NCI-H526 (cell line): Measurements from ENCODE around the gene DCAF12.
"Not testable (repeated sequence)": the region's sequence is repeated elsewhere in the genome, so short reads cannot be mapped to it uniquely, and the experiment has no call there.

Source experiments
- DNase-seq, 2 experiments: peaks; one replicate each; lab custom pipeline; 2025; lab: John Stamatoyannopoulos, UW

The DCAF12 gene

GRCh38 chr9:34069831-34070230 lies 56.7 kb downstream of the DCAF12 start:
- DNase-seq = no peak

DNA sequence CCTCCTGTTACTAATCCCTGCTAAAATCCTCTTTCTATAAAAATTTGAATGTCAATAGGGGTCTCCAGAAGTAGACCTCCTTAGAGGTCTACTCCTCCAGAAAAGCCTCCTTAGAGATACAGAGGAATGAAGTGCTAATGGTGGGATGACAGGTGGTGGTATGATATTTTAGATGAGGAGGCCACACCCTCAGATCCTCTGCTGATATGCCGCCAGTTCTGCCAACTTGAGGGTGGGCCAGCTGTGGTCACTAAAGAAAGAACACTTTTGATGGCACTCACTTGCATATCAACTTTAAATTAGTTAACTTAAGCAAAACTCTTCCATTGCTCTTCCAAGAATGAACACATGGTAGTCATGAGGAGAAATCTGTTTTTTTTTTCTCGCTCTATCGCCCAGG lies 61.0 kb downstream of the DCAF12 start:
- no peak for DNase-seq

- no peak for DNase-seq
These were observed 66.5 kb downstream of the DCAF12 start for GRCh38 chr9:34059954-34060353.

GRCh38 chr9:34059281-34059680 lies 67.2 kb downstream of the DCAF12 start:
- DNase-seq = no peak

DNA sequence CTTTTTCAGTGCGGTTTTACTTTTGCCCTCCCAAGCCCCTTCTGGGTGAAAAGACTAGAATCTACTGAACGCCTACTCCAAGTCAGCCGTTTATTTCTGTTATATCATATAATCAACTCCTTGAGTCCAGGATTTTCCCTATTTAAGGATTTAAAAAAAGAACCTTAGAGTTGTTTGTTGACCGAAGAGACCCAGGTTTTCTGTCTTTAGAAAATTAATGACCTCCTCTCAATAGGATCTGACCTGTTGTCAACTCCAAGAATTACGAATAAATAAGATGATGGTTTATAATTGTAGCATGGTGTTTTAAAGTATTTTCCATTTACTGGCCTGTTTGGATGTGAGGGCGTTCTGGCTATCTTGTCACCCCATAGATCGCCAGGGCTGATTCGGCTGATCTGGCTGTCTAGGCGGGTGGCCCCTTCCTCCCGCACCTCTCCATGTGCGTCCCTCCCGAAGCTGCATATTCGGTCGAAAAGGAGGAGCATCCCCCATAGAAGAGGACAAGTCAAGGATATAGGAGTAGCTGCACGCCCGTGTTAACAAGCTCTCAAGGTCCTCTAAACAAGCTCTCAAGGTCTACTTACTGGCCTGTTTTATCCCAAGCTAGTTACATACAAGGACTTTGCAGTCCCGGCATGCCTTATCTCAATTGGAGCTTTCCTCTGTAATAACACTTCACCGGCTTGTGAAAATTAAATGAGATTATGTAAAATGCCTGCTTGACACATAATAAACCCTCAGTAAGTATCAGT lies 76.7 kb downstream of the DCAF12 start:
- DNase-seq = peak in 1 of 2 experiments; percentile 9

DNA sequence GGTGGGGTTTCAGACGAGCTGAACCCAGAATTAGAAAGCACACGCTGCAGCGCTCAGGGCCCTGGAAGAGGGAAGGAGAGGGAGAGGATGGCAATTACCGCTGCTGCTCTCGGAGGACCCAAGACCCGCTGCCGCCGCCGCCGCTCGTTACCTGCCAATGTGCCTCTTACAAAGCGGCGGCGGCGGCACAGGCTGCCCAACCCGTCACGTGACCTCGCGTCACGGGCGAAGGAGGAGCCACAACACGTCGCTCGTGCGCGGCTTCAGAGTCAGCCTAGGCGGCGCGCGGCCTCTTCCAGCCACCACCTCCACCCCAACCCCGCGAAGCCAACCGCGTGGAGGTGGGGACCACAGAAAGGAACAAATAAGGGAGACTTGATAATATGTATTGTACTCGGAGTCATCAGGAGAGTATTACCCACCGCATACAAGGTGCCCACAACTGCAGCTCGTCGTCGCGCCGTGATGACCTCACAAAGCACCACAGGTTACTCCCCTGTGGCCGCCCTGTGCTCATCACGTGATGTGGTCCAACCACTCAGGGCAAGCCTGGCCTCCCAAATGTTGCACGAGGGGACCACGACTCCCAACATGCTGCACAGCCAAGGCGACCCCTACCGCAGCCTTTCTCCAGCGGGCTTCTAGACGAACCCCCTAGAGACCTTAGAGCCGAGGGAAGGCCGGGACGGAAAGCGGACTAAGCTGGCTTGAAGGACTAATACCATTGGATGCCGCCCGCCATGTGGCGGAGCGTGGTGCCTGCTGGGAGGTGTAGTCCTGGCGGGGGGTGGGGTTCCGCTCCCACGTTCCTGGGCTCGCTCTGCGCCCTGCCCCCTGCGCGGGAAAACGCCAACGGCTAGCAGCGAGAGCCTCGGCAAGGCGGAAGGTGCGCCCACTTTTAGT lies 77.5 kb downstream of the DCAF12 start, which contains the start of gene UBAP2:
Gene UBAP2, minus strand, starts transcription at position 161 of the 903 bp plus-strand sequence. CDS start 31,739 bp downstream, outside the sequence.
- peak; percentile 96 to 98 for DNase-seq

DNA sequence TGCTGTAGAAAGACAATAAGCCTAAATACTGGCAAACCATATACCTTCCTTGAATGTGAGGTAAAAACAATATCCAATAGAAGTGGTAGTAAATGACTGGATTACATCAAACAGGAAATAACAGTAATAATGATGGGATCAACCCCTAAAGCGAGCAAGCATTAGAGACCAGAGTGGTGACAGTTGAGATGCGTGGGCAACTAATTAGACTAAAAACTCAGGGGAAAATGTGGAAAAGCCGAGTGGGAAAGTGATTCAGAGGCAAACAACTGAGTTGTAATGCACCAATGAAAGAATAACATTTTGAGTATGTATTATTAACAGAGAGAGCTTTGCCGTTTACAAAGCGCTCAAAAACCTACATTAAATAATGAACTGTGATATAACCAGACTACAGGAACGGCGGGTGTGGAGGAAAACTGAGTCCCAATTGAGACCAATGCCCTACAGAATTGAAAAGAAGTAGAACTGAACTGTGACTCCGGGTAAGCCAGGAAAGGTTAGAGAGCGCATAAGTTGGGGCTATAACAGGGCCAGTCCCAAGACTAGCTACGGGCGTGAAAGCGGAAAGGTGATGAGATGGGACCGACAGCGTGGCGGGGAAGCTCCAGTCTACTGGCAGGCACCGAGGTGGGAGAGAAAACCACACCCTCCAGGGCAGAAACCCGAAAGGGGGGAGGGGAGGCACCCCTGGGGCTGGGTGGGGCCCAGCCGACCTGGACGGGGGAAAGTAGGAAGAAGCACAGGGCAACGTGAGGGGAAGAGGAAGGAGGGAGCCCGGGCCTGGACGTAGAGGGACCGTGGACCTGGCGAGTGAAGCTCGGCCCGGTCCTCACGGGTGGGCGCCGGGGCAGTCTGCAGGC lies 78.4 kb downstream of the DCAF12 start:
- DNase-seq = peak; percentile 54 to 73

GRCh38 chr9:34046784-34047379 lies 79.6 kb downstream of the DCAF12 start:
- DNase-seq = peak in 1 of 2 experiments; percentile 5

GRCh38 chr9:34045903-34046302 lies 80.6 kb downstream of the DCAF12 start:
- no peak for DNase-seq

DNA sequence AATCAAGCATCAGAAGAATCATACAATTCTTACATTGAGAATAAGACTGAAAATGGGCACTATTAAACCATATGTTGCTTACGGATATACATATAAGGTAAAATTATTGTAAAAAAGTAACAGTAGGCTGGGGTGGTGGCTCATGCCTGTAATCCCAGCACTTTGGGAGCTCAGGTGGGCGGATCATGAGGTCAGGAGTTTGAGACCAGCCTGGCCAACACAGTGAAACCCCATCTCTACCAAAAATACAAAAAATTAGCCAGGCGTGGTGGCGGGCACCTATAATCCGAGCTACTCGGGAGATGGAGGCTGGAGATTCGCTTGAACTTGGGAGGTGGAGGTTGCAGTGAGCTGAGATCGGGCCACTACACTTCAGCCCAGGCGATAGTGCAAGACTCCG lies 84.4 kb downstream of the DCAF12 start:
- DNase-seq = not testable (repeated sequence)

DNA sequence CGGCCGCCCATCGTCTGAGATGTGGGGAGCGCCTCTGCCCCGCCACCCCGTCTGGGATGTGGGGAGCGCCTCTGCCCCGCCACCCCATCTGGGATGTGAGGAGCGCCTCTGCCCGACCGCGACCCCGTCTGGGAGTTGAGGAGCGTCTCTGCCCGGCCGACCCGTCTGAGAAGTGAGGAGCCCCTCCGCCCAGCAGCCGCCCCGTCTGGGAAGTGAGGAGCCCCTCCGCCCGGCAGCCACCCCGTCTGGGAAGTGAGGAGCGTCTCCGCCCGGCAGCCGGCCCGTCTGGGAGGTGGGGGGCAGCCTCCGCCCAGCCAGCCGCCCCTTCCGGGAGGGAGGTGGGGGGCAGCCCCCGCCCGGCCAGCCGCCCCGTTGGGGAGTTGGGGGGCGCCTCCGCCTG lies 87.6 kb downstream of the DCAF12 start:
- DNase-seq = not testable (repeated sequence)

GRCh38 chr9:34037626-34038025 lies 88.9 kb downstream of the DCAF12 start:
- peak; percentile 4 to 10 for DNase-seq

DNA sequence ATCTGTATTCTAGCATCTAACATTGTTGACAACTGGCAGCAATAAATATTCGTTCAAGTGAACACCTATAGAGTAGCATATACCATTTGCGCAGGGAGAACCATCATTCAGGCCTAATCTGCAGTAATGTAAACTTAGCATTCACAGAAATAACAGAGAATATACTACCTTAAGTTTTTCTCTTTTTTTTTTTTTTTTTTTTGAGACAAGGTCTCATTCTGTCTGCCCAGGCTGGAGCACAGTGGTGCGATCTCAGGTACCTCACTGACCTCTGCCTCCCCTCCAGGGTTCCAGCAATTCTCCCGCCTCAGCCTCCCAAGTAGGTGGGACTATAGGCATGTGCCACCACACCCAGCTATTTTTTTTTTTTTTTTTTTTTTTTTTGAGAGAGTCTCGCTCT lies 89.9 kb downstream of the DCAF12 start:
- DNase-seq = no peak
